ENCODE results near the gene PSMD3. TPM values are rescaled to one million over a fixed set of nuclear protein-coding genes. Genes with fewer than 3 reads are reported as not detected.
"Not testable (repeated sequence)": the region's sequence is repeated elsewhere in the genome, so short reads cannot be mapped to it uniquely, and the experiment has no call there.

PSMD3 gene
- total RNA-seq, 4 donors from 2014 or later: 65.2 to 87.9 (median 73.7) TPM

DNA sequence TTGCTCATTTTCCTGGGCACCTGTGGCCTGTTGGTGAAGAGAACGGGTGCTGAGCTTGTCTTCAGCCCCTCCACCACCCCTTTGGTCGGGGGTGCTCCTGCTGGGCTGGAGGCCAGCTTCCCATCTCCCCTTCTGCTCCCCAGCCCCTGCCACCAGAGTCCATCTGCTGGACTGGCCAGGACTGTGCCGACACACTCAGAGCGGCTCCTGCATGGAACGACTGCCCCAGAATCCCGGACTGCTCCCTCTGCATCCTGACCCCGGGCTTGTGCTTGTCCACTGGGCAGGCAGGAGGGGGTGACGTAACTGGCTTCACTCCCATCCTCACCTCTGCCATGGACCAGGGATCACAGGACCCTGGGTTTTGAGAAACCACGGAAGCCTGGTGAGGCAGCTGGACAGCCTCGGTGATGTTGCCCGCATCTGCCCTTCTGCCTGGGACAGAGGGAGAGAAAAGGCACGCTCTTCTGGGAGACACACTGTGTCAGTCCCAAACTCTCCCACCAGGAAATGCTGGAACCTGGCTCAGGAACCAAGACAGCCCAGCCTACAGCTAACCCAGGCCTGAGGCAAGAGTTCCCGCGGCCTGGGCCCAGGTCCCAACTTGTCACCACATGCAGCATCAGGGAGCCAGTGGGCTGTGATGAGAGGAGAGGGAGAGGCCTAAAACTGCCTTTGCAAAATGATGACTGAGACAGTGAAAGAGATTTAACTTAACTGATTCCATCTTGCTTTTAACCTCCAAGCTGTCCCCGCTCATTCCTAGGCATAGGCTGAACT lies 33.9 kb upstream of the PSMD3 start:
- DNase-seq: no peak
- no peak overlapping the region for H3K27ac ChIP-seq
- no peak for TF ChIP-seq POLR2A (IDR thresholded peaks at IDR 0.05)
- TF ChIP-seq, protein P1, sequence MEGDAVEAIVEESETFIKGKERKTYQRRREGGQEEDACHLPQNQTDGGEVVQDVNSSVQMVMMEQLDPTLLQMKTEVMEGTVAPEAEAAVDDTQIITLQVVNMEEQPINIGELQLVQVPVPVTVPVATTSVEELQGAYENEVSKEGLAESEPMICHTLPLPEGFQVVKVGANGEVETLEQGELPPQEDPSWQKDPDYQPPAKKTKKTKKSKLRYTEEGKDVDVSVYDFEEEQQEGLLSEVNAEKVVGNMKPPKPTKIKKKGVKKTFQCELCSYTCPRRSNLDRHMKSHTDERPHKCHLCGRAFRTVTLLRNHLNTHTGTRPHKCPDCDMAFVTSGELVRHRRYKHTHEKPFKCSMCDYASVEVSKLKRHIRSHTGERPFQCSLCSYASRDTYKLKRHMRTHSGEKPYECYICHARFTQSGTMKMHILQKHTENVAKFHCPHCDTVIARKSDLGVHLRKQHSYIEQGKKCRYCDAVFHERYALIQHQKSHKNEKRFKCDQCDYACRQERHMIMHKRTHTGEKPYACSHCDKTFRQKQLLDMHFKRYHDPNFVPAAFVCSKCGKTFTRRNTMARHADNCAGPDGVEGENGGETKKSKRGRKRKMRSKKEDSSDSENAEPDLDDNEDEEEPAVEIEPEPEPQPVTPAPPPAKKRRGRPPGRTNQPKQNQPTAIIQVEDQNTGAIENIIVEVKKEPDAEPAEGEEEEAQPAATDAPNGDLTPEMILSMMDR (IDR thresholded peaks at IDR 0.05): no peak

DNA sequence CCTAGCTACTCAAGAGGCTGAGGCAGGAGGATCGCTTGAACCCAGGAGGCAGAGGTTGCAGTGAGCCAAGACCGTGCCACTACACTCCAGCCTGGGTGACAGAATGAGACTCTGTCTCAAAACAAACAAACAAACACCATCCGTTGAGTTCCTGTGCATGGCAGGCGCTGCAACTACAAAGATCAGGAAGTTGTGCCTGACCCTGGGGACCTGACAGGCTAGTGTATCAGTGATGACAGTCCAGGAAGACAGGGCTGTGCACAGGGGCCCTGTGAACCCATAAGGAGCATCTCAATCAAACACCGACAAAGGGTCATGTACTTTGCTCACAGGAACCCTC lies 32.1 kb upstream of the PSMD3 start:
- DNase-seq, H3K4me3 ChIP-seq, H3K27ac ChIP-seq, H3K4me1 ChIP-seq, H3K9me3 ChIP-seq, H3K36me3 ChIP-seq, H3K27me3 ChIP-seq: not testable (repeated sequence)

More for the DNA sequence above, 33.9 kb upstream of the PSMD3 start:
- no peaks in the 10 kb centered on the region for H3K27me3 ChIP-seq
- no peaks in the 10 kb centered on the region for H3K36me3 ChIP-seq
- H3K9me3 ChIP-seq: no peaks in the 10 kb centered on the region
- H3K4me1 ChIP-seq: no peaks in the 10 kb centered on the region
- no peak overlapping the region for H3K4me3 ChIP-seq

DNA sequence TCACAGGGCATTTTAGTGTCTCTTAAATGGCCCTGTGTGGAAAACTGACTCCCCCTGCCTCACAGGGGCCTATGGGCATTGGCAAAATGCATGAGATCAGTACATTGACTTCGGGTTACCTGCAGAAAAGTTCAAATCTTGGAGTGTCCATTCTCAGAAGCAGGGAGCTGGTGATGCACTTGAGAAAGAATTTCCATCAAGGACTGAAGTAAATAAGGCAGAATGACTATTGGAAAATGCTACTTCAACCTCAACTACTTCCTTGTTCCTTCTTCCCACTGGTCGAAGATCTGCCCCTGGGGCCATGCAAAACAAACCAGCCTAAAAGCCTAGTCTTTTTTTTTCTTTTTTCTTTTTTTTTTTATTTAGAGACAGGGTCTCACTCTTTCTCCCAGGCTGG lies 31.6 kb upstream of the PSMD3 start:
- Histone ChIP-seq H3K27ac (no peak overlapping the region), H3K27me3 (no peaks in the 10 kb centered on the region), H3K4me1 (peaks cover 0 to 7% (median 0%) of the 10 kb centered on the region in 4 donors), H3K4me3 (no peak overlapping the region), H3K36me3 (no peaks in the 10 kb centered on the region), H3K9me3 (no peaks in the 10 kb centered on the region)
- DNase-seq: no peak
- TF ChIP-seq, protein P1 (IDR thresholded peaks at IDR 0.05): no peak
- TF ChIP-seq POLR2A (IDR thresholded peaks at IDR 0.05): no peak

DNA sequence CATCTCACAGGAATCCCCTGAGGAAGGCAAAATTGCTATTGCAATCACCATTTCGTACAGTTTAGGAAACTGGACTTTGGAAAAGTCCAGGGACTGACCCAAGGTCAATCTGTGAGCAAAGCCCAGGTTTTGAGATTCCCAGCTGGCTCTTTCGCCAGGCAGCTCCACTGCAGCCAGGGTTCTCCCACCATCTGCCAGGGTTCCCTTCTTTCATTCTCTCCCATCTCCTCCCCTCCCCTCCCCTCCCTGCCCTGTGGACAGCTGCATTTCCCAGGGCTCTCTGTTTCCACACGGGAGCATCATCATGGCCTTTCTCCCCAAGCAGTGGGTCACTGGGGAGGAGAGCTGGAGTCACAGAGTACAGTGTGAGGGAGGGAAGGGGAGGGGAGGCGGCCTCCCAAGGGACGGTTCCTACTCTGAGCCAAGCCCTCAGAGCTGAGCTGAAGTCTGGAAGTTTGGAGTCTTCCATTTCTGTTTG lies 29.7 kb upstream of the PSMD3 start:
- H3K4me3 ChIP-seq: no peak overlapping the region
- H3K9me3 ChIP-seq: no peaks in the 10 kb centered on the region
- DNase-seq: no peak
- peaks cover 0 to 7% (median 0%) of the 10 kb centered on the region in 4 donors for H3K4me1 ChIP-seq
- H3K36me3 ChIP-seq: no peaks in the 10 kb centered on the region
- H3K27ac ChIP-seq: no peak overlapping the region
- no peaks in the 10 kb centered on the region for H3K27me3 ChIP-seq
- TF ChIP-seq POLR2A (IDR thresholded peaks at IDR 0.05): no peak
- TF ChIP-seq, protein P1 (IDR thresholded peaks at IDR 0.05): no peak

DNA sequence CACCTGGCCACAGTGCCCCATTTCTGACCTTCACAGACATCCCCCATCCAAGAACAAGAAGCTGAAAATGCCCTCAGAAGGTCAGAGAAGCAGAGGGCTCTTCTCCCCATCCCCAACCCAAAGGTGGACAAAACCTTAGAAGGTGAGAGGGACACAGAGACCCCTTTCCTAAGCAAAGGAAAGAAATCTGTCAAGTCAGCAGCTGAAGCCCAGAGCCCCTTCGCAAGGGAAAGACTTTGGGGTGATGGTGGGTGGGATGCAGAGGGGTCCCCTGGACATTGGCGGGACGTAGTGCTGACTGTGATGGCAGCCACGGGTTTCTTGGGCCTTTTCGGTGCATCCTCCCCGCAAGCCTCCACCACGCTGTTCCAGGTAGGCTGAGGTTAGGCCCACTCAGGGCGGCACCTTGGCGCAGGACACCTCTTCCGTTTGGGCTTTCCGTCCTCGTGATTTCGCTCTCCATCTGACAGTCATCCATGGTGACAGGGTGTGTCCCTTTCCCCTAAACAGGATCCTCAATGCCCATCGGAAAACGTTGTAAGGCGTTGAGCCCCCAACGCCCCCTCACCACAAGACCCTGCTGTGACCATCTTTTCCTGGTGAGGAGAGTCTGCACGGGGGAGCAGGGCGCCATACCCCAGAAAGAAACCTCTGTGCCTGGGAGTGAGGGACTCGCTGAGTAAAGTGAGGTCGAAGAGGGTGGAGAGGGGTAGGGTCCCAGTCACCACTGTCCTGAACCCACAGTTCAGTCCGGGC lies 28.5 kb upstream of the PSMD3 start:
- Histone ChIP-seq H3K4me1 (peaks cover 0 to 7% (median 0%) of the 10 kb centered on the region in 4 donors), H3K9me3 (no peaks in the 10 kb centered on the region), H3K27me3 (no peaks in the 10 kb centered on the region), H3K27ac (peak overlapping the region in 3 of 4 donors; percentile 20 to 78 (median 73)), H3K4me3 (peak overlapping the region; percentile 25 to 62 (median 48)), H3K36me3 (no peaks in the 10 kb centered on the region)
- no peak for TF ChIP-seq POLR2A (IDR thresholded peaks at IDR 0.05)
- DNase-seq: peak in 1 of 3 donors; percentile 54

DNA sequence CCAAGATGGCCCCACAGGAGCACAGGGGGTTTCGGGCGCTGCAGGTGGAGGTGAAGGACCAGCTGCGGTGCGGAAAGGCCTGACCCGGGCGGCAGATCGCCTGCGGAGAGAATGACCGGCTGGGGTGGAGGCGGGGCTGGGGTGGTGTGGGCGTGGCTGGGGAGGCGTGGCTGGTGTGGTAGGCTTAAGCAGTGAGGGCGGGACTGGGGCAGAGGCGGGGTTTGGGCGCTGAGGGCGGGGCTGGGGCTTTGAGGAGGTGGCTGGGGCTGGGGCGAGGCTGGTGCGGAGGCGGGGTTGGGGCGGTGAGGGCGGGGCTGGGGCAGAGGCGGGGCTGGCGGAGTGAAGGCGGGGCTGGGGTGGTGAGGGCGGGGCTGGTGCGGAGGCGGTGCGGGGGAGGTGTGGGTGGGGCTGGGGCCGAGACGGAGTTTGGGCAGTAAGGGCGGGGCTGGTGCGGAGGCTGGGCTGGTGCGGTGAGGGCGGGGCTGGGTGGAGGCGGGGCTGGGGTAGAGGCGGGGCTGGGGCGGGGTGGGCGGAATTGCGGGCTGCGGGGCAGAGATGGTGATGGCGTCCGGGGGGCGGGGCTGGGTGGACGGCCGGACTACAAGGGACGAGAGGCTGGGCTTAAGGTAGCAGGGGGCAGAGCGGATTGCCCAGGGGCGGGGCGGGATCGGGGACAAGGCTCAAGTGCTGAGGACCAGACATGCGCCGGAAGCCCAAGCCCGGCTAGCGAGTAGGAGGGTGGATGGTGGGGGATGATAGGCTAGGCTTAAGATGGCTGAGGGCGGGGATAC lies 27.7 kb upstream of the PSMD3 start:
- Histone ChIP-seq H3K27ac (peak overlapping the region; percentile 59 to 79 (median 70)), H3K27me3 (no peaks in the 10 kb centered on the region), H3K9me3 (no peaks in the 10 kb centered on the region), H3K4me1 (peaks cover 0 to 7% (median 0%) of the 10 kb centered on the region in 4 donors), H3K36me3 (no peaks in the 10 kb centered on the region), H3K4me3 (peak overlapping the region; percentile 36 to 62 (median 48))
- DNase-seq: peak; percentile 98 to 100 (median 99)
- TF ChIP-seq POLR2A (IDR thresholded peaks at IDR 0.05): peak in 1 of 2 donors; percentile 44
- TF ChIP-seq, protein P1 (IDR thresholded peaks at IDR 0.05): no peak

Measured in Peyer's patch (tissue), 4 donors.